Measurements from ENCODE around the gene LIMK2.

DNA sequence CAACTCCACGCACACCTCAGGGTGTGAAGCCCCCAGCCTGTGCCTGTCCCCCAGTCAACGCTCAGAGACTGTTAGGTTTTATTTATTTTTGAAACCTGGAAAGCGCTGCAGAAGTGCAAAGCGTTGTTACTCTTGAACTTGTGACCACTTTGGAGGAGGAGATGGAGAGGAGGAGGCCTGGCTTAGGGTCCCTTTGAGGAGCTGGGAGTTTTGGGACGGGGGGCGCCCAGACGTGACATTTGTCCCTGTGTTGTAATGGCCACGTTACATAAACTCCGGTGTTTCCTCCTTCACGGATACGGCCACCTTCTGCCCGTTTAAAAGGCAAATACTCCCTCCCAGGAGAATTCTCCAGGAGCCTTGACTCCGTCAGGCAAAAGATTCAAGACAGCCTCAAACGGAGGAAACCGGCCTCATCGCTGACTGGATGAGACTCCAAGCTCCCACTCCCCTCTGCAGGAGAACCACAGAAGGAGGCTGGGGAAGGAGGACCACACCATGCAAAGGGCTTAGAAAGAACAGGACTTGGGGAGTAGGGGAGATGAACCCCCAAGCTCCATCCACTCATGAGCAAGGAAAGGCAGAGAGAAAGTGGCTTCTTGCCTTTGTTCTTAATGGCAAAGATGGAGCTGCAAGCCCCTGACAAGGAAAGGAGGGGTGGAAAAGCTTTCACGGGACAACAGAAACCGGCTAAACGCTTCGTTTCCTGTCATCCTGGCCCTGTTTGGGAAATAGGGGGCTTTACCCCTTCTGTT, 79.6 kb downstream of the LIMK2 start:
- TF ChIP-seq, protein P1, sequence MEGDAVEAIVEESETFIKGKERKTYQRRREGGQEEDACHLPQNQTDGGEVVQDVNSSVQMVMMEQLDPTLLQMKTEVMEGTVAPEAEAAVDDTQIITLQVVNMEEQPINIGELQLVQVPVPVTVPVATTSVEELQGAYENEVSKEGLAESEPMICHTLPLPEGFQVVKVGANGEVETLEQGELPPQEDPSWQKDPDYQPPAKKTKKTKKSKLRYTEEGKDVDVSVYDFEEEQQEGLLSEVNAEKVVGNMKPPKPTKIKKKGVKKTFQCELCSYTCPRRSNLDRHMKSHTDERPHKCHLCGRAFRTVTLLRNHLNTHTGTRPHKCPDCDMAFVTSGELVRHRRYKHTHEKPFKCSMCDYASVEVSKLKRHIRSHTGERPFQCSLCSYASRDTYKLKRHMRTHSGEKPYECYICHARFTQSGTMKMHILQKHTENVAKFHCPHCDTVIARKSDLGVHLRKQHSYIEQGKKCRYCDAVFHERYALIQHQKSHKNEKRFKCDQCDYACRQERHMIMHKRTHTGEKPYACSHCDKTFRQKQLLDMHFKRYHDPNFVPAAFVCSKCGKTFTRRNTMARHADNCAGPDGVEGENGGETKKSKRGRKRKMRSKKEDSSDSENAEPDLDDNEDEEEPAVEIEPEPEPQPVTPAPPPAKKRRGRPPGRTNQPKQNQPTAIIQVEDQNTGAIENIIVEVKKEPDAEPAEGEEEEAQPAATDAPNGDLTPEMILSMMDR (IDR thresholded peaks at IDR 0.05; ENCODE audit: low read depth, low read length): no peak
- TF ChIP-seq EZH2phosphoT487 (IDR thresholded peaks at IDR 0.05; ENCODE audit: low read depth): no peak
